ENCODE data around the gene SLCO4A1.

The SLCO4A1 gene

DNA sequence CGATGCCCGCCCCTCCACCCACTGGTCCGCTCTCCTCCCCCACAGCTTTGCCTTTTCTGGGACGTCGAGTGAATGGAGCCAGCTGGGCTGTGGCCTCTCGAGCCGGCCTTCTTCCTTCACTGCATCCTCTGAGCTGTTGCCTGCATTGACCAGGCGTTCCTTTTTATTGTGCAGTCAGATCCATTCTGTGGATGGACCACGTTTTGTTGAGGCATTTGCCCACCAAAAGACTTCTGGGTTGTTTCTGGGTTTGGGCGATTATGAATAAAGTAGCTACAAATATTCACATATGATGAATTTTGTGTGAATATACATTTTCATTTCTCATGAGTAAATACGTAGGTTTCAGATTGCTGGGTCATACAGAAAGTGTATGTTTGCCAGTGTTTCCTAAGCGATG, 76.2 kb downstream of the SLCO4A1 start:
- no peak for DNase-seq

DNA sequence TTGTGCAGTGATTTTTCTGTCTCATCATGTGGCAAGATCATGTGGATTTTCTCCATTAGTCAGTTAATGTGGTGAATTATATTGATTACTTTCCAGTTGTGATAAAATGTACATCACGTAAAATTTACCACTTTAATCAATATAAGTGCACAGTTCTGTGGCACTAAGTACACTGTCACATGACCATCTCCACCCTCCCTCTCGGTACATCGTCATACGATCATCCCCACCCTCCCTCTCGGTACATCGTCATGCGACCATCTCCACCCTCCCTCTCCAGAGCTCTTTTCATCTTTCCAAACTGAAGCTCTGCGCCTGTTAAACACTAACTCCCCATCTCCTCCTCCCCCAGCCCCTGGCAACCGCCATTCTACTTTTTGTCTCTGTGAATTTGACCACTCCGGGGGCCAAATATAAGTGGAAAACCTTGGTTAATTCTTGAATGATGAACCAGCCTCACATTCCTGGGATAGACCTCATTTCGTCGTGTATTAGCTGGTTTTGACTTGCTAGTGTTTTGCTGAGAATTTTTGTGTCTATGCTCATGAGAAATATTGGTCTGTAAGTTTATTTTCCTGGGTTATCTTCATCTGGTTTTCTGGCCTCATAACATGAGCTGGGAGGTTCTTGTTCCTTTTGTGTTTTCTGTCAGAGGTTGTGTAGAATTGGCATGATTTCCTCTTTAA, 77.1 kb downstream of the SLCO4A1 start:
- DNase-seq, result no peak

All from activated CD4-positive, CD25-positive, alpha-beta regulatory T cell treated with anti-CD3 and anti-CD28 coated beads, Interleukin-2, amount 50 U/mL, for 72 hours (primary cell).